Upper lobe of left lung (tissue), 4 donors: Measurements from ENCODE around the gene PIH1D1.

Experiments
- CTCF ChIP-seq, 6 experiments: fragments of 450-650 bp in 4 of 6; fragments of 200-600 bp in 2 of 6; sonication (generic) in 2 of 6; IDR thresholded peaks; one replicate each; pipeline ENCODE4 v1.5.1; 2016 to 2019; ENCODE audit warnings: antibody characterized with exemption in 6 of 6
- EP300 ChIP-seq, 4 donors: sonication (generic); formaldehyde crosslinking; IDR thresholded peaks; one replicate each; pipeline ENCODE4 v1.5.1; 2017; ENCODE audit warnings: antibody characterized with exemption in 4 of 4, control low read depth in 2 of 4
- POLR2A ChIP-seq, 4 donors: fragments of 450-650 bp; IDR thresholded peaks; one replicate each; pipeline ENCODE4 v1.5.1; 2016 to 2017; ENCODE audit warnings: antibody characterized with exemption in 4 of 4, mild to moderate bottlenecking in 2 of 4

- TF ChIP-seq POLR2A (IDR thresholded peaks at IDR 0.05) (no peak), EP300 (IDR thresholded peaks at IDR 0.05) (no peak), CTCF (IDR thresholded peaks at IDR 0.05) (no peak)
Observed at GRCh38 chr19:49425922-49426592, 25.6 kb downstream of the PIH1D1 start.
